HG03103 (cell line): ENCODE measurements around the gene FOXL2.
"Not testable (repeated sequence)": the region's sequence is repeated elsewhere in the genome, so short reads cannot be mapped to it uniquely, and the experiment has no call there.

Source experiments
- ATAC-seq: cut with Tn5 transposase; IDR thresholded peaks from one replicate; pipeline ENCODE4 v1.9.1; 2021; ENCODE audit warnings: low read depth; ENCODE audit not compliant: unreplicated experiment

Gene FOXL2

DNA sequence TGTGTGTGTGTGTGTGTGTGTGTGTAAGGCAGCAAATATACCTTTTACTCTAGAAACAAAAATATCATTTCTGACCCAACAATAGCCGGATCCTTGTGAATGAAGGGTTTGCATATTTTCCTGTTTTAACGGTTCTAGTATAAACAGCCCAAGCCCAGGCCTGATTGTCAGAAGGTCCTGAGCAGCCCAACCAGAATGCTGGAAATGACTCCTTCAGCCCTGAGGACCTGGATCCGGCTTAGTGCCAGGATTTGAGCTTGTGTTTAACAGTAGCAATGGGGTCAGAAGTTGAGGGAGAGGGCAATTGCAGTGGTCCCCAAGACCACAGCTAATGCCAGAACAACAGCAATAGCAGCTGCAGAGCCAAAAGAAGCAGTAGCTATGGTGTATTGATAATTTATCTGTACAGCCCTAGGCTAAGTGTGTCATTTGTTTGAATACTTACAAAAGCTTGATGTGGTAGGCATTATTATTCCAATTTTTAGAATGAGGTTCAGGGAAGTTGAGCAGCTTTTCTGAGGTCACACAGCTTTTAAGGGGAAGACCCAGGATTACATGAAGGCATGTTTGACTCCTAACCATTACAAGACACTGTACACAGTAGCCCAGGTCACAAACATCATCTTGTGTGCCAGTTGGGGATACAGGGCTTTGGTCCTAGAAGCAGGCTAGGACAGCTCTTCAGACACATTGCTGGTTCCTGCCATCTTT lies 12.8 kb downstream of the FOXL2 start:
- no peak for ATAC-seq

- no peak for ATAC-seq
Measured at GRCh38 chr3:138933068-138933668, 13.8 kb downstream of the FOXL2 start.

DNA sequence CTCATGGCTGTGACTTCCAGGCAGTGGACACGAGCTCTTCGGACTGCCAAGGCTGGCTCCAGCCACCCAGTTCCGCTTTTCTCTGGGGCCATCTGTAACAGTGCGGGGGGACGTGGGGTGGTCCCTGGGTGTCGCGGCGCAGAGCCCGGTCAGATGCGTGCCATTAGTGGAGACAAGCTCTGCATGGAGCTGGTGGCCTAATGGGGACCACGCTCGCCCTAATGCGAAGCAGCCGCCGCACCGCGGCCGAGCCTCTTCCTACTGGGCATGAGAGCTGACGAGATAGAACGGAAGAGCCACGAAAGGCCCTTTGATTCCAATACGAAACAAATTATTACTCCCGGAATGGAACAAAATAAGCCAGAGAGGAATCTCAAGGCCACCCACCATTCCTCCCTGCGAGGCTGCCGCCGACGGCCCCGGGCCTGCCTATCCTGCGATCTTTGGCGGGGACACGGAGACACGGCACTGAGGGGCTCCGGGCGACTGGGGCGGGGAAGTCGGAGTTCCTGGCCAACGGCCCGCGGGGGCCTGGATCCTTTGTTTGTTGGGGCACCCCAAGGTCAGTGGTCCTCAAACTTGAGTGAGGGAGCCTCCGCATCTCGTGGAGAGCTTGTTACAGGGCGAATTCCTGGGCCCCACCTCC lies 18.1 kb downstream of the FOXL2 start:
- no peak for ATAC-seq

GRCh38 chr3:138923531-138923994 lies 23.4 kb downstream of the FOXL2 start:
- ATAC-seq, result peak; percentile 73

DNA sequence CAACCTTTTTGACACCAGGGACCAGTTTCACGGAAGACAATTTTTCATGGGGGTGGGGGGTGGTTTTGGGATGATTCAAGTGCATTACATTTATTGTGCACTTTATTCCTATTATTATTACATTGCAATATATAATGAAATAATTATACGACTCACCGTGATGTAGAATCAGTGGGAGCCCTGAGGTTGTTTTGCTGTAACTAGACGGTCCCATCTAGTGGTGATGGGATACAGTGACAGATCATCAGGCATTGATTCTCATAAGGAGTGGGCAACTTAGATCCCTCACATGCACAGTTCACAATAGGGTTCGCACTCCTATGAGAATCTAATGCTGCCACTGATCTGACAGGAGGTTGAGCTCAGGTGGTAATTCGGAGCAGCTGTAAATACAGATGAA lies 24.5 kb downstream of the FOXL2 start:
- ATAC-seq, result not testable (repeated sequence)

DNA sequence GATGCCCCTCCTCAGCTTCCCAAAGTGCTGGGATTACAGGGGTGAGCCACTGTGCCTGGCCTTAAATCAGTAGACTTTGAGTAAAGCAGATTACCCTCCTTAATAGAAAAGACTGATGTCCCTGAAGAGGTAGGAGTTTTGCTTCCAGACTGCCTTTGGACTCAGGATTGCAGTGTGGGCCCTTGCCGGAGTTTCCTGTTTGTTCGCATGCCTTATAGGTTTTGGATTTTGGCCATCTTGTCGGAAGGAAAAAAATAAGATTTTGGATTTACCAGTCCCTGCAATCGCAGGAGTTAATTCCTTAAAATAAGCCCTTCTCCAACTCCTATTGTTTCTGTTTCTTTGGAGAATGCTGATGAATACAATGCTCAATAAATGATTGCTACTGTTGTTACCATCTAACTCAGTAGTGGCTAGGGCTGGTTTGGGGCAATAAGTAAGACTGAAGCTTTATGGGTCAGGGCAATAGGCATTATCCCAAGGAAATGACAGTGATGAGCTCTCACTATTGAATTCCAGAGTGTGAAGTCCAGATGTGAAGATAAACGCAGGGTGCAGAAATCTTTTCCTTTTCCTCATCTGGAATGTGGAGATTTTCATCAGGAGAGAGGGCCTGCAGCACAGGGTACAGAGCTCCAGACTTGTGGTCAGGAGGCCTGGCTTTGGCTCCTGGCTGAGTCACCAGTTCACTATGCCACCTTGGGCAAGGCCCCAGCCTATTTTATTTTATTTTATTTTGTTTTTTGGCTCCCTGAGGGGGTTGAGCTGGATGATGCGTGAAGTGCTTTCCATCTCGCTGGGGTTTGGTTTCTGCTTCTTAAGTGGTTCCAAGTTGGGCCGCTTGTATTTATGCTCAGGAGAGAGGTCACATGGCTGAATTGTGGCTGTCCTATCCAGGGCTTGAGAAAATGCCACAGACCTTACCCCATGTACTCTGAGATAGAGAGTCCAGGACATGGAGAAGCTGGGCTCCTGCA lies 25.3 kb downstream of the FOXL2 start:
- no peak for ATAC-seq

DNA sequence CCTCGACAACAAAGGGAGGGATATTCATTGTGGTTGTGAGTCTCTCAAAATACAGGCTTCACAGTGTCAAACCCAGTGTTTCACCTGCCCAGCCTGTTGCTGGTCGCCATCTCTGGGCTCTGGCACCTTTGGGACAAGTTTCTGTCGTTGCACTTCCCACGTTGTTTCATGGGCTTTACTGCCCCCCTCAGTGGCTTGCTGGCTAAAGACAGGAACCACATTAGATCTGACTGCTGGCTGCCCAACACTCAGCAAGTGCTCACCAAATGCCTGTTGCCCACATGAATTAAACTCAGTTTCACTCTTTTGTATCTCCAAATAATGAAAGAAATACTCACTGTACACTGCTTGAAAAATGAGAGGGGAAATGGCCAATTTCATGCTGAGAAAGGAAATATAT lies 27.6 kb downstream of the FOXL2 start:
- ATAC-seq, result no peak

GRCh38 chr3:138916824-138917223 lies 30.1 kb downstream of the FOXL2 start:
- ATAC-seq, result no peak

DNA sequence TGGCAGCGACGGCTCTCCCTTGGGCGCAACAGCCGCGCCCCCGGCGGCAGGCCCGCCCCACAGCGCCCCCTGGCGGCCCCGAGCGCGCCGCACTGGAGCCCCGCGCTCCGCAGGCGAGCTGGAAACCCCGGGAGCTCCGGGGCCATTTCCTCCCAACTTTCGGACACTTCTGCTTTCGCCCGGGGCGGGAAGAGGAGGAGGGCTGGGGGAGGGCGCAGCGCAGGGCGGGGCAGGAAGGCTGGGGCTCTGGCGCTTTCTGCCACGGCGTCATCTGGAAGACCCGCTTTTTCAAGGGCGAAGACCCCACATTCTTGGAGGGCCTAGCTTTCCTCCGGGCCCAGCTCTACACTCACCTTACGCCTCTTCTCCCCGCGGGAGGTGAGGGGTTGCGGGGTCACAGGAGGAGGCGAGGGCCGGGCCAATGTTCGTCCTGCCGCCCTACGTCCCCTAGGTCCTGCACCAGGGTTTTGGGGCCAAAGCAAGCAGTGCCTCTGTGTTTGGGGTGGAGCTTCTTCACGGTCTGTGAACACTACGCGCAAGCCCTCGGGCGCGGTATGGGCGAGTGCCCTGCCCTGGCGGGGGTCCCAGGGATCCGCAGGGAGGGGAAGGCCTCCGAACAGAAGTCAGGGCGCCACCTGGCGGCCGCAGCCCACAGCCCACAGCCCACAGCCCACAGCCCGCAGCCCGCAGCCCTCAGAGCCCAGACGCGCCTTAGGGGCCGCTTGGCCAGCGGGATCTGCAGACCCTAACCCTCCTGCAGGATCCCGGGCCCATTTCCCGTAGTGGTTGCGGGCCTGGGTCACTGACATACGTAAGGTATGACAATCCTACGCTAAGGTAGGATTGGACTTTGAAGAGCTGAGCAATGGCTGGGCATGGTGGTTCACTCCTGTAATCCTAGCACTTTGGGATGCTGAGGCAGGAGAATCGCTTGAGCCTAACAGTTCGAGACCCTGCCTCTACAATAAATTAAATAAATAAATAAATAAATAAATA lies 31.1 kb downstream of the FOXL2 start:
- peak; percentile 82 for ATAC-seq

- peak; percentile 10 for ATAC-seq
Measured at GRCh38 chr3:138914870-138915502, 32.0 kb downstream of the FOXL2 start.

DNA sequence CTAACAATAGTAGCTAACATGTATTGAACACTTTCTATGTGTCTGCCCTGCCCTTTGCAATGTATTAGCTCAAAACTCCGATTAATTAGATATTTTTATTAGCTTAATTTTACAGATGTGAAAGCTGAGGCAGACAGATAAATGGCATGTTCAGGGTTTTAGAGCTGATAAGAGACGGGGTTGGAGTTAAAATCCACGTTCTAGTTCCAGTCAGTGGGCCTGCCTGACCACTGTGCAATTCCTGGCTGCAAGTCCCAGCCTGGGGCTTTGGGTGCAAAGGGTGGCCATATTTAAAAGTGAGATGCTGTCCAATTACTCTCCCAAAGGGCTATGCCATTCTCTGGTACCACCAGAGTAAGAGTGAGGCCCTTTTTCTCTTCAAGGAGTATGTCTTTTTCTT lies 33.2 kb downstream of the FOXL2 start:
- no peak for ATAC-seq

DNA sequence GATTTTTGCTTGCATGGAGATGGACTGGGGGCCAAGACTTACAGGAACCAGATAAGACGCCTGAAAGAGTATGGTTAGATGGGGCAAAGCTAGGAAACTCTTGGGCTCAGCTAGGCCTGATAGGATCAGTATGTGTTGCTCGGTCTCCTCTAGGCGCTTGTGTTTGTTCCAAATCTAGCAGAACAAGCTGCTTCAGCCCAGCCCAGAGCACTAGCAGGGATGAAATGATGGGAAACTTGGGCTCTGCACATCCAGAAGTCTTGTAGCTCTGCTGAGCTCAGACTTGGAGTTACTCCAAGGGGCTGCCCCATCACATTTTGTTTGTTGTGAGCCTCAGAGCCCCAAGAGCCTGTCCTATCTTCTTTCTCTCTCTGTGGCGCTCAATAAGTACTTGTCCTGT lies 34.7 kb downstream of the FOXL2 start:
- no peak for ATAC-seq

- no peak for ATAC-seq
Measured at GRCh38 chr3:138911621-138912020, 35.3 kb downstream of the FOXL2 start.

DNA sequence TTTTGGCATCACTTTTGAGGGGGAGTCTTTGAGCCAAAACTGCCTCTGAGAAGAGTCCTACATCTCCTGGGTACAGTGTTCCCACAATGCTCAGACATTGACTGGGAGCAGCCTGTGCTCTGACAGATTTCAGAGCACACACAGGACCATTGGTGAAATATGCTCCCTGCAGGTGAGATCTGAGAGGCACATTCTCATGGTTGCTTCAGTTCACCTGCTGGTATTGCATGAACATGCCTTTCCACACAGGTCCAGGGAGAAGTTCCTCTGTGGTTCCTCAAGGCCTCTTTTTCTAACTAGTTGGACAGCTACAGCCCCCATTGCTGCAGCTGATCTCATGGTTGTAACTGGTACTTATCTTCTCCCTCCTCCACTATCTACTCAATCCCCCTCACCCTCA lies 37.0 kb downstream of the FOXL2 start:
- no peak for ATAC-seq

- no peak for ATAC-seq
Measured at GRCh38 chr3:138908846-138909245, 38.1 kb downstream of the FOXL2 start.

- ATAC-seq, result no peak
Measured at GRCh38 chr3:138907539-138907938, 39.4 kb downstream of the FOXL2 start.

DNA sequence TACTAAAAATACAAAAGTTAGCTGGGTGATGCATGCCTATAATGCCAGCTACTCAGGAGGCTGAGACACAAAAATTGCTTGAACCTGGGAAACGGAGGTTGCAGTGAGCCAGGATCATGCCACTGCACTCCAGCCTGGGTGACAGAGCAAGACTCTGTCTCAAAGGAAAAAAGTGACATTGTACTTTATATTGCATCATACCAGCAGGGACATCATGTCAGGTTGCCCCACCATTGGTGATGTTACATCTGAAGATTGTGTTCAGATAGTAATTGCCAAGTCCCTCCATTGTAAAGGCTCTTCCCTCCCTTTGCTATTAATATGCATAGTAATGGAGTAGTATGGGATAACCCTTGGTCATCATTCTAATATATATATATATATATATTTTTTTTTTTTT lies 44.8 kb downstream of the FOXL2 start:
- ATAC-seq, result no peak

GRCh38 chr3:138901567-138901966 lies 45.4 kb downstream of the FOXL2 start:
- no peak for ATAC-seq

DNA sequence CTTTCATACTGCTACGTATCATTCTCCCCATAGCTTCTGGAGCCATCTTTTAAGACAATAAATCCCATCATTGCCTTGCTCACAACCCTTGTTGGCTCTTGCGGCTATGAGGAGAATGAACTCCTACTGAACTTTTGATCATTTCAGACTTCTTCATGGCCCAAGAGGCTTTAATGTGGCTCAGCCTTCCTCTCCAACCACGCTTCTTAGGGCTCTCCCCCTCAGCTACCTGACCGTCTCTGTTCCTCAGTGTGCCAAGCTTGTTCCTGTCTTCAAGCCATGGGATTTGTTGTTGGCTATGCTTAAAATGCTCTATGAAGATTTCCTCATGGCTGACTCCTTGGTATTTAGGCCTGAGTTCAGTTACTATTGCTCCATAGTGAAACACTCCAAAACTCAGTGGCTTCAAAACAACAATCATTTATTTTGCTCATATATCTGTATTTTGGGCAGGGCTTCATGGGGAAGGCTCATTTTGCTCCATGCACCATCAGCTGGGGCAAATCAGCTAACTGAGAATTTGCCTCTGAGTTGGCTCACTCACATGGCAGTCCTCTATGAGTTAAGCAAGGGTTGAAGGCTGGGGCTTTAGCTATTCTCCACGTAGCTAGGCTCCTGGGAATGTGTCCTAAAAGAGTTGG lies 47.5 kb downstream of the FOXL2 start:
- no peak for ATAC-seq
